Karpas-422 (cell line): Measurements from ENCODE around the gene VKORC1. TPM values are rescaled to one million over a fixed set of nuclear protein-coding genes. Genes with fewer than 3 reads are reported as not detected.

Experiments used
- DNase-seq: peaks from one replicate; pipeline ENCODE4 v3.0.0-alpha.2; 2015
- H2AFZ ChIP-seq: fragments of 200-600 bp; sonication (generic); 2 replicates; pipeline ENCODE4 v1.6.1; 2014; ENCODE audit warnings: antibody characterized with exemption, low read length, mixed read lengths
- H3K27ac ChIP-seq: fragments of 200-600 bp; sonication (generic); 2 replicates; pipeline ENCODE4 v1.5.1; 2014; ENCODE audit warnings: mild to moderate bottlenecking, low read length, moderate library complexity
- H3K27me3 ChIP-seq: fragments of 200-600 bp; sonication (generic); 2 replicates; pipeline ENCODE4 v1.6.1; 2014; ENCODE audit warnings: low read length, mixed read lengths
- H3K36me3 ChIP-seq: fragments of 200-600 bp; sonication (generic); 2 replicates; pipeline ENCODE4 v1.6.1; 2014; ENCODE audit warnings: low read length, mixed read lengths; ENCODE audit not compliant: insufficient read depth
- H3K4me1 ChIP-seq: fragments of 200-600 bp; sonication (generic); 2 replicates; pipeline ENCODE4 v1.6.1; 2014; ENCODE audit warnings: mild to moderate bottlenecking, low read length, mixed read lengths
- H3K4me2 ChIP-seq: fragments of 200-600 bp; sonication (generic); 2 replicates; pipeline ENCODE4 v1.6.1; 2014; ENCODE audit warnings: low read length, low read depth, mild to moderate bottlenecking; ENCODE audit not compliant: poor library complexity, severe bottlenecking
- H3K4me3 ChIP-seq: fragments of 200-600 bp; sonication (generic); 2 replicates; pipeline ENCODE4 v1.5.1; 2014; ENCODE audit warnings: mild to moderate bottlenecking, antibody characterized with exemption, low read length, mixed read lengths
- H3K79me2 ChIP-seq: fragments of 200-600 bp; sonication (generic); 2 replicates; pipeline ENCODE4 v1.6.1; 2014; ENCODE audit warnings: mild to moderate bottlenecking, low read length, mixed read lengths
- H3K9ac ChIP-seq: fragments of 200-600 bp; sonication (generic); 2 replicates; pipeline ENCODE4 v1.6.0; 2014; ENCODE audit warnings: low read length
- H3K9me2 ChIP-seq: fragments of 200-600 bp; sonication (generic), shearing (Covaris generic); replicated peaks from 2 replicates; pipeline ENCODE4 v1.6.0; 2014; ENCODE audit warnings: mild to moderate bottlenecking, low read length, moderate library complexity; ENCODE audit not compliant: insufficient read depth
- H3K9me3 ChIP-seq: fragments of 300-700, 200-600 bp; sonication (generic); 2 replicates; pipeline ENCODE4 v1.6.1; 2014; ENCODE audit warnings: low read length, mixed read lengths
- H4K20me1 ChIP-seq: fragments of 200-600 bp; sonication (generic); 2 replicates; pipeline ENCODE4 v1.6.1; 2014; ENCODE audit warnings: mild to moderate bottlenecking, antibody characterized with exemption, low read length, low read depth; ENCODE audit not compliant: insufficient read depth
- total RNA-seq: library from RNA; depleted of rRNA; stranded (reverse); fragments of >200 nt; shearing (Covaris generic); gene quantifications from 2 replicates; pipeline ENCODE4 v1.2.3, GENCODE V29; 2014; ENCODE audit warnings: low replicate concordance

Gene VKORC1
- total RNA-seq, 1 experiment from 2014 or later: 70.2 TPM

GRCh38 chr16:31089199-31089598, 5.4 kb downstream of the VKORC1 start:
- H4K20me1 ChIP-seq: peaks cover 4% of the 10 kb centered on the region; the same call in 1 of the 2 replicates
- no peaks in the 10 kb centered on the region for H3K27me3 ChIP-seq
- H3K4me2 ChIP-seq: no peak overlapping the region
- no peak overlapping the region for H2AFZ ChIP-seq
- peaks cover 26% of the 10 kb centered on the region for H3K79me2 ChIP-seq
- no peak for DNase-seq
- H3K9me2 ChIP-seq: no peaks in the 10 kb centered on the region
- no peak overlapping the region for H3K4me3 ChIP-seq
- H3K36me3 ChIP-seq: 0 out of 2 replicates have a peak, but pooled peaks cover 4% of the 10 kb centered on the region
- H3K27ac ChIP-seq: no peak overlapping the region
- H3K4me1 ChIP-seq: peaks cover 22% of the 10 kb centered on the region
- no peaks in the 10 kb centered on the region for H3K9me3 ChIP-seq
- no peak overlapping the region for H3K9ac ChIP-seq

GRCh38 chr16:31088459-31089183, 6.0 kb downstream of the VKORC1 start, which contains the start of gene PRSS53:
Gene PRSS53 (minus strand): TSS chr16:31088943. CDS start chr16:31088809, 134 bp downstream.
- 0 out of 2 replicates have a peak, but pooled peaks cover 4% of the 10 kb centered on the region for H3K36me3 ChIP-seq
- H2AFZ ChIP-seq: no peak within 1 kb of the TSS
- H3K4me2 ChIP-seq: no peak within 1 kb of the TSS
- H3K9me2 ChIP-seq: no peaks in the 10 kb centered on the region
- H3K9me3 ChIP-seq: no peaks in the 10 kb centered on the region
- H3K4me1 ChIP-seq: peaks cover 22% of the 10 kb centered on the region
- no peak within 1 kb of the TSS for H3K4me3 ChIP-seq
- H3K9ac ChIP-seq: no peak within 1 kb of the TSS
- H3K27ac ChIP-seq: no peak within 1 kb of the TSS
- H3K79me2 ChIP-seq: peaks cover 20% of the 10 kb centered on the region
- H4K20me1 ChIP-seq: peaks cover 4% of the 10 kb centered on the region; the same call in 1 of the 2 replicates
- H3K27me3 ChIP-seq: no peaks in the 10 kb centered on the region
- DNase-seq: no peak

DNA sequence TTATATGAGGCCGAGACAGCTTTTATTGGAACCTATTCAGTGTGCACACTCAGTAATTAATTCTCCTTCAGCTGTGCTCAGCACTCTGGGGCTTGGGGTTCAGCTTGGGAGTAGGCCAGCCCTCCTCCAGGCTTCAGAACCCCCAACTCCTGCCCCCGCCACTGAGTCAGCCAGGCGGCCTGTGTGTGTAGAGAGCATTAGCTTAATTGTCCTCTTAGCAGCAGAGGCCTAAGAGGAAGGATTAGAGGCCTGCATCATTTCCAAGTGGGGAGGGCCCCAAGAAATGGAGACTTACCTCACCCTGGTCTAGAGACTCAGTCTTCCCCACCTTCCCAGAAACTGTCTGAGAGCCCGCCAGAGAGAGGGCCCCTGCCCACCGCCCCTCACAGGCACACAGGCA, 6.6 kb downstream of the VKORC1 start:
- peaks cover 14% of the 10 kb centered on the region for H3K79me2 ChIP-seq
- H3K36me3 ChIP-seq: 0 out of 2 replicates have a peak, but pooled peaks cover 4% of the 10 kb centered on the region
- H3K27me3 ChIP-seq: no peaks in the 10 kb centered on the region
- no peak overlapping the region for H3K4me3 ChIP-seq
- no peak for DNase-seq
- no peaks in the 10 kb centered on the region for H3K9me2 ChIP-seq
- H3K27ac ChIP-seq: no peak overlapping the region
- H3K9ac ChIP-seq: no peak overlapping the region
- peaks cover 4% of the 10 kb centered on the region; the same call in 1 of the 2 replicates for H4K20me1 ChIP-seq
- H3K4me2 ChIP-seq: no peak overlapping the region
- H3K4me1 ChIP-seq: peaks cover 16% of the 10 kb centered on the region
- H2AFZ ChIP-seq: no peak overlapping the region
- H3K9me3 ChIP-seq: no peaks in the 10 kb centered on the region

DNA sequence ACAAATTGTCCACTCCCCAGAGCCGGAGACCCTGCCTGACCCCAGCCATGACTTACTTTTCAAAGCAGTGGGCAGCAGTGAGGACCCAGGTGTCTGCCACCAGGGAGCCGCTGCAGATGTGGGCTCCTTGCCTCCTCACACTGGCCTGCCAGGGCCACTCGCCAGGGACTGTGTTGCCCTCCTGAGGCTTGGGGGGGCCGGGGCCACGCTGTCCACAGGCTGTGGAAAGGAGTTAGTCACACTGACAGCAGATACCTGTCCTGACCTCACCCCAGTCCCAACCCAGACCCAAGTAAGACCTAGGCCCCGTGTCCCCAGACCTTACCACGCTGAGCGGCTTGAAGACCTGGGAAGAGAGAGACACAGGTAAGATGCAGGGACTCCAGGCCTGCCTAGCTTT, 7.1 kb downstream of the VKORC1 start:
- no peak overlapping the region for H3K4me2 ChIP-seq
- no peak overlapping the region for H3K4me3 ChIP-seq
- peaks cover 9% of the 10 kb centered on the region for H3K79me2 ChIP-seq
- H3K36me3 ChIP-seq: 0 out of 2 replicates have a peak, but pooled peaks cover 3% of the 10 kb centered on the region
- no peaks in the 10 kb centered on the region for H3K9me2 ChIP-seq
- peak; percentile 33 for DNase-seq
- H3K9me3 ChIP-seq: no peaks in the 10 kb centered on the region
- H3K27me3 ChIP-seq: no peaks in the 10 kb centered on the region
- H4K20me1 ChIP-seq: peaks cover 2% of the 10 kb centered on the region; the same call in 1 of the 2 replicates
- peaks cover 12% of the 10 kb centered on the region for H3K4me1 ChIP-seq
- no peak overlapping the region for H2AFZ ChIP-seq
- no peak overlapping the region for H3K9ac ChIP-seq
- H3K27ac ChIP-seq: no peak overlapping the region

DNA sequence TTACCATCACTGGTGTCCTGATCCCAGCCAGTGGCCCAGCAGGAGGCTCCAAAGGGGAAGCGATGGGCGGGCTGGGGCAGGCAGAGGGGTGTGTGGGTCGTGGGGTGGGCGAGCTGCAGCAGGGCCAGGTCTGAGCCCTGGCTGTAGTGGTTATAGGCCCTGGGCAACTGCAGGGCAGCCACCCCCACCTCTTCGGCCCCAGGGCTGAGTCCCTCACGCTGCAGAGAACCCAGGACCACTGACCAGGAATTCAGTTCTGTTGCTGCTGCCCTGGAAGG, 8.0 kb downstream of the VKORC1 start:
- H3K9me3 ChIP-seq: no peaks in the 10 kb centered on the region
- H3K4me2 ChIP-seq: no peak overlapping the region
- H3K79me2 ChIP-seq: peaks cover 6% of the 10 kb centered on the region; the same call in 1 of the 2 replicates
- no peaks in the 10 kb centered on the region for H3K27me3 ChIP-seq
- no peaks in the 10 kb centered on the region for H3K36me3 ChIP-seq
- H4K20me1 ChIP-seq: no peaks in the 10 kb centered on the region; the same call in 1 of the 2 replicates
- H3K9me2 ChIP-seq: no peaks in the 10 kb centered on the region
- H3K4me3 ChIP-seq: no peak overlapping the region
- H3K4me1 ChIP-seq: peaks cover 12% of the 10 kb centered on the region
- no peak overlapping the region for H3K27ac ChIP-seq
- H2AFZ ChIP-seq: no peak overlapping the region
- no peak for DNase-seq
- no peak overlapping the region for H3K9ac ChIP-seq

GRCh38 chr16:31085873-31086628, 8.5 kb downstream of the VKORC1 start:
- Histone ChIP-seq H3K9ac (no peak overlapping the region), H3K9me2 (no peaks in the 10 kb centered on the region), H3K4me3 (no peak overlapping the region), H4K20me1 (no peaks in the 10 kb centered on the region; the same call in 1 of the 2 replicates), H3K27me3 (no peaks in the 10 kb centered on the region), H2AFZ (no peak overlapping the region), H3K4me2 (no peak overlapping the region), H3K27ac (no peak overlapping the region), H3K4me1 (peaks cover 12% of the 10 kb centered on the region), H3K9me3 (no peaks in the 10 kb centered on the region), H3K79me2 (0 out of 2 replicates have a peak, but pooled peaks cover 3% of the 10 kb centered on the region), H3K36me3 (no peaks in the 10 kb centered on the region)
- peak; percentile 39 for DNase-seq

GRCh38 chr16:31085411-31085810, 9.2 kb downstream of the VKORC1 start:
- Histone ChIP-seq H3K27me3 (no peaks in the 10 kb centered on the region), H3K9me3 (no peaks in the 10 kb centered on the region), H3K79me2 (0 out of 2 replicates have a peak, but pooled peaks cover under 1% of the 10 kb centered on the region), H3K4me3 (no peak overlapping the region), H4K20me1 (no peaks in the 10 kb centered on the region; the same call in 1 of the 2 replicates), H3K27ac (no peak overlapping the region), H3K36me3 (no peaks in the 10 kb centered on the region), H3K9me2 (no peaks in the 10 kb centered on the region), H3K4me1 (peaks cover 12% of the 10 kb centered on the region), H3K9ac (no peak overlapping the region), H2AFZ (no peak overlapping the region), H3K4me2 (no peak overlapping the region)
- no peak for DNase-seq
